SK-N-SH (cell line): ENCODE results near the gene PRKG1. TPM values are rescaled to one million over a fixed set of nuclear protein-coding genes. Genes with fewer than 3 reads are reported as not detected.

Source experiments
- CTCF ChIA-PET: fragments of 300-600, 350-600 bp; formaldehyde crosslinking; extraction: SDS; loops from one replicate; lab custom pipeline; 2021; lab: Yijun Ruan, JAX
- POLR2A ChIA-PET: fragments of 350-600 bp; sonication (Branson Sonifier 250); formaldehyde crosslinking; extraction: SDS; loops from one replicate; lab custom pipeline; 2020; ENCODE audit warnings: antibody characterized with exemption, inconsistent platforms; lab: Yijun Ruan, JAX
- DNase-seq: peaks from one replicate; pipeline ENCODE4 v3.0.0; 2012
- H2AFZ ChIP-seq: fragments of 200-600 bp; sonication (generic); 2 replicates; pipeline ENCODE4 v1.8.1; 2016; ENCODE audit warnings: antibody characterized with exemption, mild to moderate bottlenecking, low read depth
- H3F3A ChIP-seq: fragments of 200-600 bp; sonication (generic); replicated peaks from 2 replicates; pipeline ENCODE3; 2016; ENCODE audit warnings: antibody characterized with exemption, mild to moderate bottlenecking; ENCODE audit not compliant: insufficient read depth
- H3K27ac ChIP-seq, 2 experiments: fragments of 200-500 bp in 1 of 2; fragments of 200-600 bp in 1 of 2; sonication (Bioruptor generic) in 1 of 2; sonication (generic), shearing (Covaris generic) in 1 of 2; 2 replicates each; pipeline versions ENCODE4 v1.5.1 to v1.6.1; 2014 to 2016; ENCODE audit warnings: low read depth in 2 of 2, inconsistent platforms in 1 of 2, low read length in 1 of 2, mild to moderate bottlenecking in 1 of 2, mixed read lengths in 1 of 2
- H3K27me3 ChIP-seq: fragments of 200-600 bp; sonication (generic), shearing (Covaris generic); 2 replicates; pipeline ENCODE4 v1.6.1; 2016; ENCODE audit warnings: mixed run types; ENCODE audit not compliant: insufficient read depth
- H3K36me3 ChIP-seq, 2 experiments: fragments of 200-500 bp in 1 of 2; fragments of 200-600 bp in 1 of 2; sonication (Bioruptor generic) in 1 of 2; sonication (generic) in 1 of 2; replicated peaks in 1 of 2; 2 replicates each; pipeline versions ENCODE3 to v1.5.1; 2014 to 2016; ENCODE audit warnings: low read length in 1 of 2, mild to moderate bottlenecking in 1 of 2; ENCODE audit not compliant: insufficient read depth in 2 of 2, control insufficient read depth in 1 of 2
- H3K4me1 ChIP-seq, 2 experiments: fragments of 200-500 bp in 1 of 2; fragments of 200-600 bp in 1 of 2; sonication (Bioruptor generic) in 1 of 2; sonication (generic), shearing (Covaris generic) in 1 of 2; 2 replicates each; pipeline versions ENCODE4 v1.5.1 to v1.6.1; 2014 to 2016; ENCODE audit warnings: low read depth in 1 of 2, low read length in 1 of 2, mixed run types in 1 of 2; ENCODE audit not compliant: insufficient read depth in 2 of 2, control insufficient read depth in 1 of 2
- H3K4me2 ChIP-seq: fragments of 200-600 bp; sonication (generic), shearing (Covaris generic); 2 replicates; pipeline ENCODE4 v1.6.1; 2017; ENCODE audit warnings: mixed run types
- H3K4me3 ChIP-seq, 2 experiments: fragments of 200-500 bp in 1 of 2; fragments of 200-600 bp in 1 of 2; sonication (Bioruptor generic) in 1 of 2; sonication (generic), shearing (Covaris generic) in 1 of 2; 2 replicates each; pipeline versions ENCODE4 v1.5.1 to v1.8.1; 2014 to 2016; ENCODE audit warnings: low read depth in 2 of 2, inconsistent platforms in 1 of 2, low read length in 1 of 2, mild to moderate bottlenecking in 1 of 2, mixed read lengths in 1 of 2, moderate library complexity in 1 of 2
- H3K79me2 ChIP-seq: fragments of 200-600 bp; sonication (generic); 2 replicates; pipeline ENCODE4 v1.8.1; 2017; ENCODE audit warnings: mild to moderate bottlenecking; ENCODE audit not compliant: insufficient read depth
- H3K9ac ChIP-seq: fragments of 200-600 bp; sonication (generic); 2 replicates; pipeline ENCODE4 v1.6.1; 2017; ENCODE audit warnings: mixed run types
- H3K9me2 ChIP-seq: fragments of 200-600 bp; sonication (generic); 2 replicates; pipeline ENCODE4 v1.6.1; 2017; ENCODE audit warnings: mixed run types
- H3K9me3 ChIP-seq: fragments of 200-600 bp; sonication (generic); 2 replicates; pipeline ENCODE4 v1.6.1; 2017; ENCODE audit warnings: mixed run types, mild to moderate bottlenecking, moderate library complexity
- H4K20me1 ChIP-seq: fragments of 200-600 bp; sonication (generic); 2 replicates; pipeline ENCODE4 v1.6.1; 2017; ENCODE audit warnings: mild to moderate bottlenecking, mixed run types; ENCODE audit not compliant: insufficient read depth
- CTCF ChIP-seq: fragments of 200-600 bp; sonication (generic); IDR thresholded peaks from 2 replicates; pipeline ENCODE4 v1.6.1; 2017; ENCODE audit warnings: antibody characterized with exemption, mild to moderate bottlenecking, moderate library complexity
- FOSL2 ChIP-seq: IDR thresholded peaks from 2 replicates; pipeline ENCODE4 v1.4.0; 2012; ENCODE audit warnings: low read depth, mild to moderate bottlenecking, moderate library complexity, borderline replicate concordance
- FOXJ3 ChIP-seq: sonication (generic); formaldehyde crosslinking; IDR thresholded peaks from 2 replicates; pipeline ENCODE4 v1.5.1; 2020; ENCODE audit warnings: mild to moderate bottlenecking, missing genetic modification reagents
- FOXM1 ChIP-seq: IDR thresholded peaks from 2 replicates; pipeline ENCODE4 v1.4.0; 2012; ENCODE audit warnings: low read depth, mild to moderate bottlenecking
- GABPA ChIP-seq: IDR thresholded peaks from 2 replicates; pipeline ENCODE4 v1.4.0; 2012; ENCODE audit warnings: low read depth, mild to moderate bottlenecking
- GATA2 ChIP-seq: sonication (generic); formaldehyde crosslinking; IDR thresholded peaks from 2 replicates; pipeline ENCODE4 v1.5.0; 2020; ENCODE audit warnings: mild to moderate bottlenecking, missing genetic modification reagents
- IRF3 ChIP-seq: fragments of 150-350 bp; IDR thresholded peaks from 2 replicates; pipeline ENCODE4 v1.6.1; 2016; ENCODE audit warnings: mild to moderate bottlenecking, low read depth, low read length
- JUND ChIP-seq: IDR thresholded peaks from 2 replicates; pipeline ENCODE4 v1.4.0; 2012
- MEF2A ChIP-seq: IDR thresholded peaks from 2 replicates; pipeline ENCODE4 v1.4.0; 2012; ENCODE audit warnings: low read depth, borderline replicate concordance
- NRF1 ChIP-seq: IDR thresholded peaks from 2 replicates; pipeline ENCODE4 v1.6.1; 2012; ENCODE audit warnings: low read depth, mild to moderate bottlenecking, low read length
- POLR2AphosphoS5 ChIP-seq: IDR thresholded peaks from 2 replicates; pipeline ENCODE4 v1.6.1; 2012; ENCODE audit warnings: low read depth, low read length
- RAD21 ChIP-seq: IDR thresholded peaks from 2 replicates; pipeline ENCODE4 v1.6.1; 2012; ENCODE audit warnings: mild to moderate bottlenecking, low read length
- RCOR1 ChIP-seq: fragments of 150-350 bp; IDR thresholded peaks from 2 replicates; pipeline ENCODE4 v1.6.1; 2017; ENCODE audit warnings: antibody characterized with exemption, low read length
- SMC3 ChIP-seq: IDR thresholded peaks from 2 replicates; pipeline ENCODE4 v1.6.1; 2012; ENCODE audit warnings: low read depth, low read length, improper control_type of control experiment
- TEAD4 ChIP-seq: IDR thresholded peaks from 2 replicates; pipeline ENCODE4 v1.4.0; 2012; ENCODE audit warnings: mild to moderate bottlenecking, borderline replicate concordance; ENCODE audit not compliant: insufficient read depth
- WGBS: methylation state at CpG from one replicate; pipeline ENCODE4 v1.1.6; 2017; ENCODE audit warnings: low lambda C conversion rate; 5-methylcytosine and 5-hydroxymethylcytosine counted together
- polyA plus RNA-seq, 3 experiments: library from polyadenylated mRNA; depleted of rRNA; stranded (reverse); fragments of >200 nt; gene quantifications; 2 replicates each; pipeline ENCODE4 v1.2.3, GENCODE V29; 2012

Gene PRKG1
- polyA plus RNA-seq, 1 of the 3 experiments (the other 2 are of a cell fraction), result 4.1 TPM

- H3K4me1 ChIP-seq, result no peaks in the 10 kb centered on the region; a peak in 1 of 4 replicates
- TF ChIP-seq FOSL2 (no peak), RAD21 (peak; percentile 88), GABPA (no peak), SMC3 (peak; percentile 58), FOXM1 (no peak), CTCF (peak; percentile 88)
- DNase-seq, result peak; percentile 22
- H3K9me2 ChIP-seq, result no peaks in the 10 kb centered on the region
- H3F3A ChIP-seq, result no peaks in the 10 kb centered on the region
- no peak overlapping the region for H3K9ac ChIP-seq
- H4K20me1 ChIP-seq, result no peaks in the 10 kb centered on the region
- H3K27ac ChIP-seq, result no peak overlapping the region
- no peak overlapping the region; a peak in 1 of 4 replicates for H3K4me3 ChIP-seq
- H3K79me2 ChIP-seq, result no peaks in the 10 kb centered on the region
- H3K36me3 ChIP-seq, result no peaks in the 10 kb centered on the region
- no peak overlapping the region for H3K4me2 ChIP-seq
- CTCF ChIA-PET, result interaction anchor here (0.5 to 3.4 kb wide), 65 partner anchors 10 to 1244 kb away, joined by 3 to 34 read pairs (median 4); partner anchors contain the start of genes CSTF2T and PRKG1
- POLR2A ChIA-PET, result no interaction called here
- no peak overlapping the region for H2AFZ ChIP-seq
- H3K9me3 ChIP-seq, result no peaks in the 10 kb centered on the region
- no peaks in the 10 kb centered on the region for H3K27me3 ChIP-seq
- 3% methylated on average over 2 of the region's 2 CpGs for WGBS
Measured at GRCh38 chr10:51063659-51064535, 10.4 kb upstream of the PRKG1 start.

DNA sequence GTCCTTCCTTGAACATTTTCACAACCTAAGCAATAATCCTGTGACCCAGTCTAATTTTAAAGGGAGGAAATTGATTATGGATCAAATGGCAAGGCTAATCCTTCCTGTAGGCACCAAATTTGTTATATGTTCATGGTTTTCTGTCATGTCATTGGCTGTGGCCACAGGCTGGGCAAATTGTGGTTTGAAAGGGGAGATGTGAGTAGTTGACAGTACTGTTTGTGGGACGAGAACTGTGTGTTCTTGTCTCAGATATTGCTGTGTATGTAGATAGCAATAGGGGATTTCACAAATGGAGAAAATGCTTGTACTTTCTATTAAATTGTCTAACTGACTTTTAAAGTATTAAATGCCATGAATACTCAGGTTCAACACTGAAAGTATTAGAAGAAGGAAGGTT lies 8.1 kb upstream of the PRKG1 start:
- Histone ChIP-seq H4K20me1 (no peaks in the 10 kb centered on the region), H3K9me3 (no peaks in the 10 kb centered on the region), H3K4me3 (no peak overlapping the region), H3K36me3 (no peaks in the 10 kb centered on the region), H2AFZ (no peak overlapping the region), H3K9ac (no peak overlapping the region), H3K9me2 (no peaks in the 10 kb centered on the region), H3K27ac (no peak overlapping the region), H3K27me3 (no peaks in the 10 kb centered on the region), H3K4me2 (no peak overlapping the region), H3K4me1 (no peaks in the 10 kb centered on the region; a peak in 2 of 4 replicates), H3F3A (no peaks in the 10 kb centered on the region), H3K79me2 (no peaks in the 10 kb centered on the region)
- ChIA-PET CTCF (no interaction called here), POLR2A (no interaction called here)
- WGBS, result 76% methylated on average over 1 of the region's 1 CpG
- DNase-seq, result no peak
- no peak for TF ChIP-seq MEF2A
- TF ChIP-seq FOXJ3 (CRISPR knock-in tag), result no peak
- no peak for TF ChIP-seq TEAD4
- no peak for TF ChIP-seq NRF1
- TF ChIP-seq POLR2AphosphoS5, result no peak
- TF ChIP-seq JUND, result no peak
- TF ChIP-seq RCOR1, result no peak
- no peak for TF ChIP-seq GATA2 (CRISPR knock-in tag)
- no peak for TF ChIP-seq IRF3
- no peak for TF ChIP-seq RAD21
- TF ChIP-seq, all 33 proteins: peak for 0
